Fibroblast of pulmonary artery (primary cell): ENCODE measurements around the gene PAQR6.

Source experiments
- DNase-seq: peaks from one replicate; pipeline ENCODE4 v3.0.0-alpha.2; 2010; ENCODE audit warnings: low read depth
- H3K4me3 ChIP-seq: replicated peaks from 2 replicates; pipeline ENCODE4 v1.5.1; 2011; ENCODE audit warnings: low read depth, mild to moderate bottlenecking, control low read depth, low read length, moderate library complexity
- CTCF ChIP-seq: IDR thresholded peaks from 2 replicates; pipeline ENCODE4 v1.5.1; 2011; ENCODE audit warnings: mild to moderate bottlenecking, control low read depth, low read length, inconsistent platforms; ENCODE audit errors: missing control alignments

Gene PAQR6

DNA sequence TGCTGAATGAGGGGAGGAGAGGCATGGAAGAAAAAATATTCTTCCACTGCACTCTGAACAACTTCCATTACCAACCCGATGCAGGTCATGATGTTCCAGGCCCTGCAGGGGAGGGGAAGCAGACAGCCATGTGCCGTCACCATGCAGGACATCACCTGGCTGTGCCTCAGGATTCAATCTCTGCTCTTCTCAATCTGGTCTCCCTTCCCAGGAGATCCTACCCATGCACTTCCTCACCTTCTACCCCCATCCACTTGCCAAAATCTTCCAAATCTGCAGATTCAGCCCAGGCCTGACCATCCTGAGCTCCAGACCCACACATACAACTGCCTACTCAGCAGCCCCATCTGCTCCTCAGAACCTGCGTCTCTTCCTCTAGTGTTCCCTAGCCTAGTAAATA is 5.8 kb upstream of the PAQR6 start:
- no peak for TF ChIP-seq CTCF
- DNase-seq, result no peak
- no peak overlapping the region for H3K4me3 ChIP-seq

DNA sequence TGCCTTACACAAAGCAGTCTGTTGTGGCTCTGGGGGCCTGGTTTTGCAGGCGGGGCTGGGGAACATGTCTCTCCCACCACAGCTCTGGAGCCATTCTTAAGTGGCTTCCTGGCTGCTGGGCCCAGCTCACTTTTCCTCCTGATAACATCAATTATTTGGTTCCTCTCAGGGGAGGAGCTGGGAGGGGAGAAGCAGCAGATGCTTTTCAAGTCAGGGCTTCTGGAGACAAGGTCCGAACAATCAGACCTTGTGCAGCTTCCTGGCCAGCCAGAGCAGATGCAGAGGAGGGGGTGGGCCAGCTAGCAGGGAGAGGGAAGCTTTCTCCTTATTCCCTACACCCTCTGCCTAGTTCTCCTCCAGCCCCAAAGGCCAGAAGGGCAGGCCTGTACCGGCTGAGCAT is 3.7 kb upstream of the PAQR6 start:
- TF ChIP-seq CTCF, result no peak
- peak; percentile 35 for DNase-seq
- H3K4me3 ChIP-seq, result no peak overlapping the region

- H3K4me3 ChIP-seq, result no peak overlapping the region
- no peak for DNase-seq
- TF ChIP-seq CTCF, result no peak
These were observed 1.7 kb upstream of the PAQR6 start for GRCh38 chr1:156249593-156249992.

DNA sequence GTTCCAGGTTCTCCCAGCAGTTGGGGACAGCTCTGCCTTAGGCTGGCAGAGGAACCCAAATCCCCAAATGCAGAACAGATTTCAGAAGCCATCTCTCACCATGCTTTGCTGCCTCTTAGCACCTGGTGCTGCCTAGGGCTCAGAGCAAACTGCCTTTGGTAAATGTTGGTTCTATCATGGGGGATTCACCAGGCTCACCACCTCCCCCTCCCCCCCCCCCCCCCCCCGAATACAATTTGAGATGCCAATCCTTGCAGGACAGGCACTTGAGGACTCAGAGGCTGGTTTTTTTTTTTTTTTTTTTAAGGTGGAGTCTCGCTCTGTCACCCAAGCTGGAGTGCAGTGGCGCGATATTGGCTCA is 447 bp upstream of the PAQR6 start:
- no peak for TF ChIP-seq CTCF
- no peak for DNase-seq
- H3K4me3 ChIP-seq, result no peak overlapping the region

DNA sequence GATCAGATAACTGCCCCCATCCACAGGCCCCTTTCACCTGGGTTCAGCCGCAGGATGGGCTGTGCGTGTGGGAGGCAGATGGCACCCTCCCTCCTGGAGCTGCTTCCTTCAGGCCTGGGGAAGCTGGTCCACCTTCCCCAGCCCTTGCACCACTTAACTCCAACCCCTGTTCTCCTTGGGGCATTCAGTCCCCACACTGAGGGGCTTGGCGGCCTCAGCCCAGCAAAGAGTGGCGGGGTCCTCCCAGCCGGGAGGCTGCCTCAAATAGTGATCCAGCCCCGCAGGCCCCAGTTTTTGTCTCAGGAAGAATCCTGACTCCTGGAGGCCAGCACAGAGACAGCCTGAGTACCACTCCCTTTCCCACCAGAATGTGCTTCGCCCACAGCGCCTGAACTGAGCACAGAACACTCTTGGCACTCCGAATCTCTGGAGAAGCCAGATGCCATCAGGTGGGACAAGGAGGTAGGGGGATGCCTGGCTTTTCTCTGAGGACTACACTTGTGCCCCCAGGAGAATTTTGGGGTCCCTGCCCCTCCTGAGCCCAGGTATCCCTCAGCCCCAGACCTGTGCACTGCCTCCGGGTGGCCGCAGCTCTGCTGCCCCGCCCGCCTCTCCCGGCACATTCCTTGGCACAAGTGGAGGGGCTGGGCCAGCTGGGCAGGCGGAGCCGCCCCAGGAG is 936 bp downstream of the PAQR6 start:
- no peak for TF ChIP-seq CTCF
- H3K4me3 ChIP-seq, result no peak overlapping the region

DNA sequence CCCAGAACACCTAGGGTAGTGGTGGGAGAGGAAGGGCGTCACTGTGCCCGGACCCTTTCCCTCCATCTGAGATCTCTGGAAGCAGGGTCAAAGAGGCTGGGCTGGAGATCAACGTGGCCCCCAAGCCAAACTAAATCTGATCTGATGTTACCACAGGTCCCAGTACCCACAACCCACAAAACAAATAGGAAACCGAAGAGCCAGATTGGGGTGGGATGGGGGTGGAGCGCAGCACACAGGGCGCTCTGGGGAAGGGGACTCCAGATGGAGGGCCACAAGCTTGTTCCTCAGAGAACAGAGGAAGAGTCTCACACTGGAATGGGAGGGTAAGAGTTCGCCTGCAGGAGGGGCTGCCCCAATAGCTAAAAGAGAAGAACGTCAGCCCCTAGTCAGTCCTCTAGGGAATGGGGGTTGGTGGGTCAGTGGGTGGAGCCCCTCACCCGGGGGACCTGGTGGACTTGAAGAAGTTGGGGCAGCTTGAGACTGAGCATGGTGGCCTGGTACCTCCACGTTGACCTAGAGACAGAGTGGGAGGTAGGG is 1.5 kb downstream of the PAQR6 start:
- H3K4me3 ChIP-seq, result no peak overlapping the region
- no peak for DNase-seq
- no peak for TF ChIP-seq CTCF

More for the DNA sequence above, 936 bp downstream of the PAQR6 start:
- DNase-seq, result no peak
